Measurements from ENCODE around the gene SLC22A8.

Gene SLC22A8

GRCh38 chr11:62988276-62988675, 27.4 kb downstream of the SLC22A8 start:
- TF ChIP-seq CTCF (IDR thresholded peaks at IDR 0.05; ENCODE audit: borderline replicate concordance, insufficient read depth, low read depth, low read length), result no peak
- no peak overlapping the region for H3K4me3 ChIP-seq (ENCODE audit: low read depth, low read length)

GRCh38 chr11:62985041-62985750, 30.4 kb downstream of the SLC22A8 start:
- TF ChIP-seq CTCF (IDR thresholded peaks at IDR 0.05; ENCODE audit: borderline replicate concordance, insufficient read depth, low read depth, low read length), result no peak

GRCh38 chr11:62984451-62984991, 31.1 kb downstream of the SLC22A8 start, which contains the start of gene SLC22A6:
TSS of gene SLC22A6 (minus strand) at chr11:62984967. CDS start at chr11:62984690, 277 bp downstream.
- no peak within 1 kb of the TSS for H3K4me3 ChIP-seq (ENCODE audit: low read depth, low read length)
- no peak for TF ChIP-seq CTCF (IDR thresholded peaks at IDR 0.05; ENCODE audit: borderline replicate concordance, insufficient read depth, low read depth, low read length)

More at GRCh38 chr11:62985041-62985750, 30.4 kb downstream of the SLC22A8 start:
- no peak overlapping the region for H3K4me3 ChIP-seq (ENCODE audit: low read depth, low read length)

GRCh38 chr11:62983536-62984199, 32.0 kb downstream of the SLC22A8 start:
- H3K4me3 ChIP-seq (ENCODE audit: low read depth, low read length), result no peak overlapping the region
- TF ChIP-seq CTCF (IDR thresholded peaks at IDR 0.05; ENCODE audit: borderline replicate concordance, insufficient read depth, low read depth, low read length), result no peak

- no peak overlapping the region for H3K4me3 ChIP-seq (ENCODE audit: low read depth, low read length)
- no peak for TF ChIP-seq CTCF (IDR thresholded peaks at IDR 0.05; ENCODE audit: borderline replicate concordance, insufficient read depth, low read depth, low read length)
Observed at GRCh38 chr11:62981743-62982142, 33.9 kb downstream of the SLC22A8 start.

- H3K4me3 ChIP-seq (ENCODE audit: low read depth, low read length), result no peak overlapping the region
- TF ChIP-seq CTCF (IDR thresholded peaks at IDR 0.05; ENCODE audit: borderline replicate concordance, insufficient read depth, low read depth, low read length), result no peak
Observed at GRCh38 chr11:62980133-62980760, 35.4 kb downstream of the SLC22A8 start.
